Measurements from ENCODE around the gene NUBPL. TPM values are rescaled to one million over a fixed set of nuclear protein-coding genes. Genes with fewer than 3 reads are reported as not detected.

NUBPL gene
- total RNA-seq, 1 donor from 2014 or later = 12.5 TPM

DNA sequence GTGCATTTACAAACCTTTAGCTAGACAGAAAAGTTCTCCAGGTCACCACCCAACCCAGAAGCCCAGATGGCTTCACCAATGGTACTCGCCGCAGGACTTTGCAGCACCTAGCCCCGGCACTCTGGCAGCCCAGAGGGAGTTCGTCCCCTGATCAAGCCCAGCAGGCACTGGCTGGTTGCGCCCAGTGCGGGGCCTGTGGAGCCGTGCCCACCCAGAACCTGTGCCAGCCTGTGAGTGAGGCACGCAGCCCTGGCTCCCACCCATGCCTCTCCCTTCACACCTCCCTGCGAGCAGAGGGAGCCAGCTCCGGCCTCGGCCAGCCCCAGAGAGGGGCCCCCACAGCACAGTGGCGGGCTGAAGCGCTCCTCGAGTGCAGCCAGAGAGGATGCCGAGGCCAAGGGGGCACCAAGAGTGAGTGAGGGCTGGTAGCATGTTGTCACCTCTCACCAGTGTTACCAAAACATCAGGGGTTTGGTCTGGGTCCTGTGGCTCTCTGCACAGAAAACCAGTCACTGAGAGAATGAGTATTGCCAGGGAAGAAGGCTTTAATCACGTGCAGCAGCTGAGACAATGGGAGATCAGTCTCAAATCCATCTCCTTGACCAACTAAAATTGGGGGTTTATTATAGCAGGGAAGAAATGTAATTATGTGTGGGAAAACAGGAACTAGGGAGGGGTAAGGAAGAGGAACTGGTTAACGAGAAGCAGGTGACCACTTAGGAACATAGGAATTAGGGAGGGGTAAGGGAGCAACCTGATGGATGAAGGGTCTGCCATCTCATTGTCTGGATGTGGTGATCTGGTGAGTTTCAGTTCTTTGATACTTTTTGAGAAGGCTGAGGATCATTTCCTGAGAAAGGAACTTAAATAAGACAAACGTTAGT, 151.3 kb downstream of the NUBPL start:
- H3K27ac Mint-ChIP-seq (ENCODE audit: unreplicated experiment) = no peak overlapping the region
- H3K9me3 Mint-ChIP-seq (ENCODE audit: unreplicated experiment) = peaks cover 2% of the 10 kb centered on the region
- peaks cover 3% of the 10 kb centered on the region for H3K27me3 Mint-ChIP-seq (ENCODE audit: unreplicated experiment)
- DNase-seq = no peak
- H3K4me1 Mint-ChIP-seq (ENCODE audit: low read depth, unreplicated experiment) = peaks cover 3% of the 10 kb centered on the region
- peaks cover 6% of the 10 kb centered on the region for H3K36me3 Mint-ChIP-seq (ENCODE audit: unreplicated experiment)
- no peak overlapping the region for H3K4me3 Mint-ChIP-seq (ENCODE audit: unreplicated experiment)
- no peak for TF ChIP-seq CTCF (IDR thresholded peaks at IDR 0.05; ENCODE audit: partially characterized antibody, unreplicated experiment)

GRCh38 chr14:31716208-31716607, 155.0 kb downstream of the NUBPL start:
- Mint-ChIP-seq H3K36me3 (ENCODE audit: unreplicated experiment) (peaks cover 5% of the 10 kb centered on the region), H3K4me1 (ENCODE audit: low read depth, unreplicated experiment) (no peaks in the 10 kb centered on the region), H3K9me3 (ENCODE audit: unreplicated experiment) (no peaks in the 10 kb centered on the region), H3K27ac (ENCODE audit: unreplicated experiment) (no peak overlapping the region), H3K27me3 (ENCODE audit: unreplicated experiment) (peaks cover 3% of the 10 kb centered on the region), H3K4me3 (ENCODE audit: unreplicated experiment) (no peak overlapping the region)
- no peak for DNase-seq
- no peak for TF ChIP-seq CTCF (IDR thresholded peaks at IDR 0.05; ENCODE audit: partially characterized antibody, unreplicated experiment)

DNA sequence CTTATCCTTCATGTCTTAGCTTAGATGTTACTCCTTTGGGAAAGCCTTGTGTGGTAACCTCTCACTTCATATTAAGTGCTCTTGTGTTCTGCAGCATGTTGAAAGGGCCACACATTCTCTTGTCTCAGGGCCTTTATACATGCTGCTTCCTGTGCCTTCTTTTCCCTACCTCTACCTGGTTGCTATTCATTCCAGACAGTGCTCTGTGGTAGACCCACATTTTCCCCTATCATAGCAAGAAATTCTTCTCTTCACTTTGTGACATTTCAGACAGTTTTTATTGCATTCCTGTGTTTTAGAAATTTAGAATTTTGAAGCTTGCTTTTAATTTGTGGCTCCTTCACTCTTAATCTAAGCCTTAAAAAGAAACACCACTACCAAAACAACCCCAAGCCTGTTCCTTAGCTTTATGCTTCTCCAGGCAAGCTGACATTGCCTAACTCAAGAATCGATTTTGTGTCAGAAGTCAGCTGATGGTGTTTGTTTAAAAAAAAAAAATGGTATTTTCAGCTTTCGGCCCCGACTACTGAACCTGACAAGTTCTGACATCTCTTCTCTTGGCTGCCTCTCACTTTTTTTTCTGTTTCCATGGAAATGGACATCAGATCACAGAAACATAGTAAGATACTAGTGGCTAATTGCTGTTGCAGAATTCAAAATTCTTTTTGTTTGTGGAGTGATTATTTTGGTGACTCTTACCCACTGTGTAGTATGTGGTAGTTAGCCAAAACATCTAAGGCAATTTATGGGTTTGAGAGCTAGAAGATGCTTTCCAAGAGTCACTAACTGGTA, 156.3 kb downstream of the NUBPL start:
- Mint-ChIP-seq H3K27ac (ENCODE audit: unreplicated experiment) (no peak overlapping the region), H3K9me3 (ENCODE audit: unreplicated experiment) (no peaks in the 10 kb centered on the region), H3K4me3 (ENCODE audit: unreplicated experiment) (no peak overlapping the region), H3K4me1 (ENCODE audit: low read depth, unreplicated experiment) (no peaks in the 10 kb centered on the region), H3K27me3 (ENCODE audit: unreplicated experiment) (no peaks in the 10 kb centered on the region), H3K36me3 (ENCODE audit: unreplicated experiment) (peaks cover 4% of the 10 kb centered on the region)
- no peak for DNase-seq
- no peak for TF ChIP-seq CTCF (IDR thresholded peaks at IDR 0.05; ENCODE audit: partially characterized antibody, unreplicated experiment)

GRCh38 chr14:31718585-31718984, 157.4 kb downstream of the NUBPL start:
- H3K27ac Mint-ChIP-seq (ENCODE audit: unreplicated experiment) = no peak overlapping the region
- H3K36me3 Mint-ChIP-seq (ENCODE audit: unreplicated experiment) = no peaks in the 10 kb centered on the region
- TF ChIP-seq CTCF (IDR thresholded peaks at IDR 0.05; ENCODE audit: partially characterized antibody, unreplicated experiment) = no peak
- no peak overlapping the region for H3K4me3 Mint-ChIP-seq (ENCODE audit: unreplicated experiment)
- no peaks in the 10 kb centered on the region for H3K27me3 Mint-ChIP-seq (ENCODE audit: unreplicated experiment)
- no peaks in the 10 kb centered on the region for H3K4me1 Mint-ChIP-seq (ENCODE audit: low read depth, unreplicated experiment)
- no peak for DNase-seq
- H3K9me3 Mint-ChIP-seq (ENCODE audit: unreplicated experiment) = no peaks in the 10 kb centered on the region

- no peak overlapping the region for H3K27ac Mint-ChIP-seq (ENCODE audit: unreplicated experiment)
- no peak for TF ChIP-seq CTCF (IDR thresholded peaks at IDR 0.05; ENCODE audit: partially characterized antibody, unreplicated experiment)
Observed at GRCh38 chr14:31718985-31719384, 157.8 kb downstream of the NUBPL start.

More at GRCh38 chr14:31718985-31719384, 157.8 kb downstream of the NUBPL start:
- Mint-ChIP-seq H3K4me1 (ENCODE audit: low read depth, unreplicated experiment) (no peaks in the 10 kb centered on the region), H3K4me3 (ENCODE audit: unreplicated experiment) (no peak overlapping the region), H3K27me3 (ENCODE audit: unreplicated experiment) (no peaks in the 10 kb centered on the region), H3K36me3 (ENCODE audit: unreplicated experiment) (no peaks in the 10 kb centered on the region), H3K9me3 (ENCODE audit: unreplicated experiment) (no peaks in the 10 kb centered on the region)
- DNase-seq = no peak

Data from glutamatergic neuron (in vitro differentiated cells).